Measurements from ENCODE around the gene OPHN1.

GRCh38 chrX:68232206-68232605, 201.1 kb downstream of the OPHN1 start:
- no peak for TF ChIP-seq POLR2A (IDR thresholded peaks at IDR 0.05)
- no peak for TF ChIP-seq CTCF (IDR thresholded peaks at IDR 0.05)
